Measurements from ENCODE around the gene PYGB.
"Not testable (repeated sequence)": the region's sequence is repeated elsewhere in the genome, so short reads cannot be mapped to it uniquely, and the experiment has no call there.

The PYGB gene

GRCh38 chr20:25316506-25317190 lies 68.8 kb downstream of the PYGB start:
- DNase-seq: peak; percentile 4

GRCh38 chr20:25317351-25318075 lies 69.6 kb downstream of the PYGB start:
- no peak for DNase-seq

GRCh38 chr20:25318471-25319240 lies 70.8 kb downstream of the PYGB start:
- peak; percentile 7 for DNase-seq

- peak; percentile 0 for DNase-seq
Observed at GRCh38 chr20:25319241-25320034, 71.6 kb downstream of the PYGB start.

GRCh38 chr20:25320035-25320800 lies 72.3 kb downstream of the PYGB start:
- DNase-seq: no peak

- peak; percentile 5 for DNase-seq
Observed at GRCh38 chr20:25321262-25321831, 73.5 kb downstream of the PYGB start.

- DNase-seq: no peak
Observed at GRCh38 chr20:25321991-25322390, 74.1 kb downstream of the PYGB start.

- DNase-seq: no peak
Observed at GRCh38 chr20:25323496-25324246, 75.8 kb downstream of the PYGB start.

- no peak for DNase-seq
Observed at GRCh38 chr20:25324412-25324811, 76.5 kb downstream of the PYGB start.

- DNase-seq: no peak
Observed at GRCh38 chr20:25325073-25325472, 77.2 kb downstream of the PYGB start.

GRCh38 chr20:25325997-25326396 lies 78.1 kb downstream of the PYGB start:
- DNase-seq: no peak

GRCh38 chr20:25327521-25328235 lies 79.8 kb downstream of the PYGB start:
- no peak for DNase-seq

- no peak for DNase-seq
Observed at GRCh38 chr20:25328954-25329498, 81.1 kb downstream of the PYGB start.

GRCh38 chr20:25334972-25335371 lies 87.1 kb downstream of the PYGB start:
- DNase-seq: not testable (repeated sequence)

- no peak for DNase-seq
Observed at GRCh38 chr20:25336561-25337422, 88.9 kb downstream of the PYGB start.

GRCh38 chr20:25338112-25339023 lies 90.5 kb downstream of the PYGB start:
- DNase-seq: no peak

- no peak for DNase-seq
Observed at GRCh38 chr20:25339608-25340007, 91.7 kb downstream of the PYGB start.

- DNase-seq: no peak
Observed at GRCh38 chr20:25340380-25340779, 92.5 kb downstream of the PYGB start.
